ENCODE measurements around the gene ZDHHC11B.

DNA sequence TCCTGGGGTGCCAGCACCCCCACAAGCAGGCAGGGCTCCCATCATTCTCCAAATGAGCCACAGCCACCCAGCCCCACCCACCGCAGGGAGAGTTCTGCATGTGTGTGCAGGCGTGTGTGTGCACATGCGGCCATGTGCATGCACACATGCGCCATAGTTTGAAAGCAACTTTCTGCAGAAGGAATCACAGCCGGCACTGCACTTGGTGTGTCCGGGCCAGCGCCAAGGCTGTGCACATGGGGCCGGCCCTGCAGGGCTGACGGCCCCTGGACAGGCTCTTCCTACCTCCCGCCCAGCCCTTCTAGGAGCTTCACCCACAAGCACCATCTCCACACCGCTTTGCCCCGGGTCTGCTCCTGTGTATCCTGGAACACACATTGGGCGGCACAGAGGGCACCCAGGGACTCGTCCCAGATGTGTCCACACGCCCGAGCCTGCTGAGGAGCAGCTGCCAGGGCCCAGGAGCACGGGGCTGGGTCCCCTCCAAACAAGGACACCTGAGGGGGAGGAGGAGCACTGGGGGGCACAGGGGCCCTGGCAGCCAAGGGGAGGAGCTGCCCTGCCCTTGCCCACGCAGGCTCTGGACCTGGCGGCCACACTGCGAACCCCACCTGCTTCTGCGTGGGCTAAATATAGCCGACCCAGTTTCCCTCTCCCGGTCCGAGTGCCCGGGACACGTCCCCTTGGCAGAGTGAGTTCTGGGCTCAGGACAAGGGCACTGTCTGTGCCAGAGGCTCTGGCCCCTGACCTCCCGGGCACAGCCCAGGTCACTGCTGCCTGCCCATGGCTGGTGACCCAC, 110.5 kb downstream of the ZDHHC11B start:
- TF ChIP-seq CTCF (IDR thresholded peaks at IDR 0.05) = no peak
- no peak for TF ChIP-seq POLR2A (IDR thresholded peaks at IDR 0.05)
